SK-N-SH (cell line): ENCODE measurements around the gene KCNV2. TPM values are rescaled to one million over a fixed set of nuclear protein-coding genes. Genes with fewer than 3 reads are reported as not detected.
"Not testable (repeated sequence)": the region's sequence is repeated elsewhere in the genome, so short reads cannot be mapped to it uniquely, and the experiment has no call there.

Experiments used
- CTCF ChIA-PET: fragments of 300-600, 350-600 bp; formaldehyde crosslinking; extraction: SDS; loops from one replicate; lab custom pipeline; 2021; lab: Yijun Ruan, JAX
- POLR2A ChIA-PET: fragments of 350-600 bp; sonication (Branson Sonifier 250); formaldehyde crosslinking; extraction: SDS; loops from one replicate; lab custom pipeline; 2020; ENCODE audit warnings: antibody characterized with exemption, inconsistent platforms; lab: Yijun Ruan, JAX
- DNase-seq: peaks from one replicate; pipeline ENCODE4 v3.0.0; 2012
- H2AFZ ChIP-seq: fragments of 200-600 bp; sonication (generic); 2 replicates; pipeline ENCODE4 v1.8.1; 2016; ENCODE audit warnings: antibody characterized with exemption, mild to moderate bottlenecking, low read depth
- H3F3A ChIP-seq: fragments of 200-600 bp; sonication (generic); replicated peaks from 2 replicates; pipeline ENCODE3; 2016; ENCODE audit warnings: antibody characterized with exemption, mild to moderate bottlenecking; ENCODE audit not compliant: insufficient read depth
- H3K27ac ChIP-seq, 2 experiments: fragments of 200-500 bp in 1 of 2; fragments of 200-600 bp in 1 of 2; sonication (Bioruptor generic) in 1 of 2; sonication (generic), shearing (Covaris generic) in 1 of 2; 2 replicates each; pipeline versions ENCODE4 v1.5.1 to v1.6.1; 2014 to 2016; ENCODE audit warnings: low read depth in 2 of 2, inconsistent platforms in 1 of 2, low read length in 1 of 2, mild to moderate bottlenecking in 1 of 2, mixed read lengths in 1 of 2
- H3K27me3 ChIP-seq: fragments of 200-600 bp; sonication (generic), shearing (Covaris generic); 2 replicates; pipeline ENCODE4 v1.6.1; 2016; ENCODE audit warnings: mixed run types; ENCODE audit not compliant: insufficient read depth
- H3K36me3 ChIP-seq, 2 experiments: fragments of 200-500 bp in 1 of 2; fragments of 200-600 bp in 1 of 2; sonication (Bioruptor generic) in 1 of 2; sonication (generic) in 1 of 2; replicated peaks in 1 of 2; 2 replicates each; pipeline versions ENCODE3 to v1.5.1; 2014 to 2016; ENCODE audit warnings: low read length in 1 of 2, mild to moderate bottlenecking in 1 of 2; ENCODE audit not compliant: insufficient read depth in 2 of 2, control insufficient read depth in 1 of 2
- H3K4me1 ChIP-seq, 2 experiments: fragments of 200-500 bp in 1 of 2; fragments of 200-600 bp in 1 of 2; sonication (Bioruptor generic) in 1 of 2; sonication (generic), shearing (Covaris generic) in 1 of 2; 2 replicates each; pipeline versions ENCODE4 v1.5.1 to v1.6.1; 2014 to 2016; ENCODE audit warnings: low read depth in 1 of 2, low read length in 1 of 2, mixed run types in 1 of 2; ENCODE audit not compliant: insufficient read depth in 2 of 2, control insufficient read depth in 1 of 2
- H3K4me2 ChIP-seq: fragments of 200-600 bp; sonication (generic), shearing (Covaris generic); 2 replicates; pipeline ENCODE4 v1.6.1; 2017; ENCODE audit warnings: mixed run types
- H3K4me3 ChIP-seq, 2 experiments: fragments of 200-500 bp in 1 of 2; fragments of 200-600 bp in 1 of 2; sonication (Bioruptor generic) in 1 of 2; sonication (generic), shearing (Covaris generic) in 1 of 2; 2 replicates each; pipeline versions ENCODE4 v1.5.1 to v1.8.1; 2014 to 2016; ENCODE audit warnings: low read depth in 2 of 2, inconsistent platforms in 1 of 2, low read length in 1 of 2, mild to moderate bottlenecking in 1 of 2, mixed read lengths in 1 of 2, moderate library complexity in 1 of 2
- H3K79me2 ChIP-seq: fragments of 200-600 bp; sonication (generic); 2 replicates; pipeline ENCODE4 v1.8.1; 2017; ENCODE audit warnings: mild to moderate bottlenecking; ENCODE audit not compliant: insufficient read depth
- H3K9ac ChIP-seq: fragments of 200-600 bp; sonication (generic); 2 replicates; pipeline ENCODE4 v1.6.1; 2017; ENCODE audit warnings: mixed run types
- H3K9me2 ChIP-seq: fragments of 200-600 bp; sonication (generic); 2 replicates; pipeline ENCODE4 v1.6.1; 2017; ENCODE audit warnings: mixed run types
- H3K9me3 ChIP-seq: fragments of 200-600 bp; sonication (generic); 2 replicates; pipeline ENCODE4 v1.6.1; 2017; ENCODE audit warnings: mixed run types, mild to moderate bottlenecking, moderate library complexity
- H4K20me1 ChIP-seq: fragments of 200-600 bp; sonication (generic); 2 replicates; pipeline ENCODE4 v1.6.1; 2017; ENCODE audit warnings: mild to moderate bottlenecking, mixed run types; ENCODE audit not compliant: insufficient read depth
- CHD2 ChIP-seq: fragments of 150-350 bp; IDR thresholded peaks from 2 replicates; pipeline ENCODE4 v1.6.1; 2018; ENCODE audit warnings: low read length; ENCODE audit not compliant: partially characterized antibody
- ELF1 ChIP-seq: IDR thresholded peaks from 2 replicates; pipeline ENCODE4 v1.4.0; 2012
- EZH2phosphoT487 ChIP-seq: fragments of 200-600 bp; sonication (generic); IDR thresholded peaks from 2 replicates; pipeline ENCODE4 v1.6.1; 2017; ENCODE audit warnings: low read depth, mixed run types, mild to moderate bottlenecking, antibody characterized with exemption, moderate library complexity, borderline replicate concordance
- FOXM1 ChIP-seq: IDR thresholded peaks from 2 replicates; pipeline ENCODE4 v1.4.0; 2012; ENCODE audit warnings: low read depth, mild to moderate bottlenecking
- GABPA ChIP-seq: IDR thresholded peaks from 2 replicates; pipeline ENCODE4 v1.4.0; 2012; ENCODE audit warnings: low read depth, mild to moderate bottlenecking
- GATA2 ChIP-seq: sonication (generic); formaldehyde crosslinking; IDR thresholded peaks from 2 replicates; pipeline ENCODE4 v1.5.0; 2020; ENCODE audit warnings: mild to moderate bottlenecking, missing genetic modification reagents
- IRF3 ChIP-seq: fragments of 150-350 bp; IDR thresholded peaks from 2 replicates; pipeline ENCODE4 v1.6.1; 2016; ENCODE audit warnings: mild to moderate bottlenecking, low read depth, low read length
- JUND ChIP-seq: IDR thresholded peaks from 2 replicates; pipeline ENCODE4 v1.4.0; 2012
- MEF2A ChIP-seq: IDR thresholded peaks from 2 replicates; pipeline ENCODE4 v1.4.0; 2012; ENCODE audit warnings: low read depth, borderline replicate concordance
- MXI1 ChIP-seq: IDR thresholded peaks from 2 replicates; pipeline ENCODE4 v1.6.1; 2012; ENCODE audit warnings: mild to moderate bottlenecking, low read depth, low read length, improper control_type of control experiment
- NFIC ChIP-seq: IDR thresholded peaks from 2 replicates; pipeline ENCODE4 v1.4.0; 2012; ENCODE audit warnings: borderline replicate concordance
- NRF1 ChIP-seq: IDR thresholded peaks from 2 replicates; pipeline ENCODE4 v1.6.1; 2012; ENCODE audit warnings: low read depth, mild to moderate bottlenecking, low read length
- PBX3 ChIP-seq: IDR thresholded peaks from 2 replicates; pipeline ENCODE4; 2012
- RXRA ChIP-seq: IDR thresholded peaks from 2 replicates; pipeline ENCODE4 v1.4.0; 2012; ENCODE audit warnings: low read depth, mild to moderate bottlenecking, borderline replicate concordance
- SMC3 ChIP-seq: IDR thresholded peaks from 2 replicates; pipeline ENCODE4 v1.6.1; 2012; ENCODE audit warnings: low read depth, low read length, improper control_type of control experiment
- TAF1 ChIP-seq: IDR thresholded peaks from 2 replicates; pipeline ENCODE4 v1.6.1; 2012; ENCODE audit warnings: low read depth, mild to moderate bottlenecking, low read length, moderate library complexity, borderline replicate concordance
- TCF12 ChIP-seq: IDR thresholded peaks from 2 replicates; pipeline ENCODE4 v1.4.0; 2012
- TEAD4 ChIP-seq: IDR thresholded peaks from 2 replicates; pipeline ENCODE4 v1.4.0; 2012; ENCODE audit warnings: mild to moderate bottlenecking, borderline replicate concordance; ENCODE audit not compliant: insufficient read depth
- USF2 ChIP-seq: fragments of 150-350 bp; IDR thresholded peaks from 2 replicates; pipeline ENCODE4 v1.6.1; 2017; ENCODE audit warnings: antibody characterized with exemption, low read length, low read depth, borderline replicate concordance
- WGBS: methylation state at CpG from one replicate; pipeline ENCODE4 v1.1.6; 2017; ENCODE audit warnings: low lambda C conversion rate; 5-methylcytosine and 5-hydroxymethylcytosine counted together
- polyA plus RNA-seq, 3 experiments: library from polyadenylated mRNA; depleted of rRNA; stranded (reverse); fragments of >200 nt; gene quantifications; 2 replicates each; pipeline ENCODE4 v1.2.3, GENCODE V29; 2012
- TF ChIP-seq, protein P1 (sequence below): IDR thresholded peaks from 2 replicates; pipeline ENCODE4 v1.4.0; 2012; ENCODE audit warnings: low read depth, borderline replicate concordance

KCNV2 gene
- polyA plus RNA-seq, 1 of the 3 experiments (the other 2 are of a cell fraction), result not detected

DNA sequence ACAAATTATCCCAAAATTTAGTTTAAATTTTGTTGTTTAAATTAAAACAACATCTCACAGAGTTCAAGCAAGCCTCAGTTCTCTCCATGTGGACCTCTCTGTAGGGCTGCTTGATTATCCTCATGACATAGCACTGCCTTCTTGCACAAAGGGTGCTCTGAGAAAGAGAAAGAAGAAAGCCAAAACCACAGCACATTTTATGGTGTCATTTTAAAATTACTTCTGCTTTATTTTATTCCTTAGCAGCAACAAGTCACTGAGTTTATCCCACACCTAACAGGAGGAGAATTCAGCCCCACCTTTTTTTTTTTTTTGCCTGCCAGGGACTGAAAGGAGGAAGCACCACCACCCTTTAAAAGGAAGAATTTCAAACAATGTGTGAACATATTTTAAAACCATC lies 12.8 kb upstream of the KCNV2 start:
- no peak for DNase-seq
- POLR2A ChIA-PET, result no interaction called here
- no peaks in the 10 kb centered on the region for H3F3A ChIP-seq

GRCh38 chr9:2707256-2707655 lies 10.1 kb upstream of the KCNV2 start:
- H3K4me2 ChIP-seq, H3K9me2 ChIP-seq, H3K27me3 ChIP-seq, H3F3A ChIP-seq, H3K79me2 ChIP-seq, H4K20me1 ChIP-seq, H3K36me3 ChIP-seq, H3K4me1 ChIP-seq, H2AFZ ChIP-seq, H3K27ac ChIP-seq, DNase-seq, H3K4me3 ChIP-seq, POLR2A ChIA-PET, H3K9ac ChIP-seq, CTCF ChIA-PET, H3K9me3 ChIP-seq: not testable (repeated sequence)
- 71% methylated on average over 3 of the region's 3 CpGs for WGBS

More for the DNA sequence above, 12.8 kb upstream of the KCNV2 start:
- Histone ChIP-seq H3K27me3 (no peaks in the 10 kb centered on the region), H3K9me2 (no peaks in the 10 kb centered on the region), H3K36me3 (no peaks in the 10 kb centered on the region), H3K9me3 (no peaks in the 10 kb centered on the region), H3K4me1 (peaks cover 0 to 4% of the 10 kb centered on the region in 2 experiments; a peak in 2 of 4 replicates), H3K4me3 (no peak overlapping the region), H4K20me1 (no peaks in the 10 kb centered on the region), H3K9ac (no peak overlapping the region), H3K27ac (no peak overlapping the region), H3K4me2 (no peak overlapping the region), H3K79me2 (no peaks in the 10 kb centered on the region)
- CTCF ChIA-PET, result no interaction called here
- no peak for TF ChIP-seq NFIC
- no peak for TF ChIP-seq USF2
- no peak for TF ChIP-seq TAF1
- TF ChIP-seq ELF1, result no peak
- no peak for TF ChIP-seq IRF3
- TF ChIP-seq MEF2A, result no peak
- TF ChIP-seq PBX3, result no peak
- no peak for TF ChIP-seq GABPA
- TF ChIP-seq EZH2phosphoT487, result no peak
- TF ChIP-seq NRF1, result no peak
- no peak for TF ChIP-seq FOXM1
- no peak for TF ChIP-seq TEAD4
- TF ChIP-seq, protein P1, sequence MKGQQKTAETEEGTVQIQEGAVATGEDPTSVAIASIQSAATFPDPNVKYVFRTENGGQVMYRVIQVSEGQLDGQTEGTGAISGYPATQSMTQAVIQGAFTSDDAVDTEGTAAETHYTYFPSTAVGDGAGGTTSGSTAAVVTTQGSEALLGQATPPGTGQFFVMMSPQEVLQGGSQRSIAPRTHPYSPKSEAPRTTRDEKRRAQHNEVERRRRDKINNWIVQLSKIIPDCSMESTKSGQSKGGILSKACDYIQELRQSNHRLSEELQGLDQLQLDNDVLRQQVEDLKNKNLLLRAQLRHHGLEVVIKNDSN, result no peak
- TF ChIP-seq SMC3, result no peak
- TF ChIP-seq CHD2, result no peak
- no peak for TF ChIP-seq TCF12
- no peak for TF ChIP-seq MXI1
- TF ChIP-seq RXRA, result no peak
- no peak for TF ChIP-seq GATA2 (CRISPR knock-in tag)
- no peak for TF ChIP-seq JUND
- TF ChIP-seq, all 33 proteins: peak for 0
- no peak overlapping the region for H2AFZ ChIP-seq
